Spleen (tissue), 7 donors: ENCODE data around the gene MTG2.

ENCODE experiments used
- CTCF ChIP-seq, 11 experiments: fragments of 200-600 bp in 7 of 11; fragments of 450-650 bp in 4 of 11; sonication (generic) in 4 of 11; IDR thresholded peaks in 8 of 11; conservative IDR thresholded peaks in 3 of 11; 1 replicate in 7 of 11; 2 replicates in 4 of 11; pipeline versions ENCODE4 v1.4.0 to v1.8.0; 2016 to 2021; ENCODE audit warnings: antibody characterized with exemption in 11 of 11, inconsistent platforms in 4 of 11, mild to moderate bottlenecking in 1 of 11
- POLR2A ChIP-seq, 3 donors: fragments of 450-650 bp; IDR thresholded peaks; one replicate each; pipeline ENCODE4 v1.5.1; 2017; ENCODE audit warnings: antibody characterized with exemption in 3 of 3, mild to moderate bottlenecking in 1 of 3
- POLR2AphosphoS5 ChIP-seq, 3 donors: sonication (generic); formaldehyde crosslinking; IDR thresholded peaks; one replicate each; pipeline ENCODE4 v1.5.1; 2017; ENCODE audit warnings: antibody characterized with exemption in 3 of 3
- donor health status: DM: no; HTN: no; CAD: no; lungs with moderate emphysema.
- donor health status: DM: no; HTN: no; CAD: no.
- donor health status: DM: no; HTN: no; CAD: no.

DNA sequence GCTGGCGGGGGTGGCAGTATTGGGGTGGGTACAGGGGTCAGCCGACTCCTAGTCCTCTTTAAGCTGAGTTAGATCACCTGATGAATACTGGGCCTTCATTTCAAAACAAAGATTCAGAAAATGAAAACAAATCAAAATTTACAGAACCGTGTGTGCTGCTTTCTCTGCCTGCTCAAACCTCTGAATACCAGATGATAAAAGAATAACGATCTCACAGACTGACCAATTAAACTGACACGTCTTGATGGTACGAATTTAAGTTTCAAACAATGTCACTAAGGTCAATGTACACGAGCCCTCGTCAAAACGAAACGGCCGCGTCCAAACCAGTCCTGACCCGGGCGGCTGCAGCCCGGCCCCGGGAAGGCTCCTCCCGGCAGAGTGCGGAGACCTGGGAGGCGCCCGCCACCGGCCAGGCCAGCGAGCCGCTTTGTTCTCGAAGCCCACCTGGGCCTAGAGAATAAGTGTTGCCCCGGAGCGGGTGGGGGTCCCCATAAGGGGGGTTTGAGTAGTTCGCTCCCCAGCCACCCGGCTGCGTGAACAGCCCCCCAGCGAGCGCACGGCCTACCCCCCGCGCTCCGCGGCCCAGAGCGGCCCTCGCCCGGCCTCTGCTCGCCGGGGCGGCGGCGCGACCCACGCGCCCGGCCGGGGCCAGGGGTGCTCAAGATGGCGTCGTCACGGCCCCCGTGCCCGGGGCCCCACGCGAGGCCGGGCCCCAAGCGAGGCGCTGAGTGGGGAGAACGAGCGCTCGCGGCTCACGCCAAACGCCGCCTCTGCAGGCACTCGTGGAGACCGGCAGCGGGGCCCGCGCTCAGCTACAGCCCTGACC lies 40.4 kb upstream of the MTG2 start:
- TF ChIP-seq CTCF (IDR thresholded peaks at IDR 0.05 in 8 of 11, conservative IDR thresholded peaks at IDR 0.05 in 3 of 11) (no peak), POLR2A (IDR thresholded peaks at IDR 0.05) (no peak), POLR2AphosphoS5 (IDR thresholded peaks at IDR 0.05) (peak in 1 of 3 donors; percentile 5)
